H7 (cell line): Measurements from ENCODE around the gene PRPF6. TPM values are rescaled to one million over a fixed set of nuclear protein-coding genes. Genes with fewer than 3 reads are reported as not detected.

Experiments
- DNase-seq: peaks from one replicate; pipeline ENCODE4 v3.0.0; 2012
- H3K27me3 ChIP-seq: 2 replicates; pipeline ENCODE4 v1.6.0; 2011; ENCODE audit warnings: mild to moderate bottlenecking, low read length; ENCODE audit not compliant: control insufficient read depth, insufficient read depth
- H3K36me3 ChIP-seq: replicated peaks from 2 replicates; pipeline ENCODE4 v1.5.1; 2011; ENCODE audit warnings: low read length; ENCODE audit not compliant: control insufficient read depth, insufficient read depth
- H3K4me3 ChIP-seq: 2 replicates; pipeline ENCODE4 v1.5.1; 2011; ENCODE audit warnings: low read depth, mild to moderate bottlenecking, control low read depth, low read length, moderate library complexity; ENCODE audit not compliant: insufficient read depth
- total RNA-seq: library from RNA; depleted of rRNA; stranded (reverse); fragments of >200 nt; shearing (Covaris generic); gene quantifications from 2 replicates; pipeline ENCODE4 v1.2.3, GENCODE V29; 2014; rRNA removed

PRPF6 gene, protein sequence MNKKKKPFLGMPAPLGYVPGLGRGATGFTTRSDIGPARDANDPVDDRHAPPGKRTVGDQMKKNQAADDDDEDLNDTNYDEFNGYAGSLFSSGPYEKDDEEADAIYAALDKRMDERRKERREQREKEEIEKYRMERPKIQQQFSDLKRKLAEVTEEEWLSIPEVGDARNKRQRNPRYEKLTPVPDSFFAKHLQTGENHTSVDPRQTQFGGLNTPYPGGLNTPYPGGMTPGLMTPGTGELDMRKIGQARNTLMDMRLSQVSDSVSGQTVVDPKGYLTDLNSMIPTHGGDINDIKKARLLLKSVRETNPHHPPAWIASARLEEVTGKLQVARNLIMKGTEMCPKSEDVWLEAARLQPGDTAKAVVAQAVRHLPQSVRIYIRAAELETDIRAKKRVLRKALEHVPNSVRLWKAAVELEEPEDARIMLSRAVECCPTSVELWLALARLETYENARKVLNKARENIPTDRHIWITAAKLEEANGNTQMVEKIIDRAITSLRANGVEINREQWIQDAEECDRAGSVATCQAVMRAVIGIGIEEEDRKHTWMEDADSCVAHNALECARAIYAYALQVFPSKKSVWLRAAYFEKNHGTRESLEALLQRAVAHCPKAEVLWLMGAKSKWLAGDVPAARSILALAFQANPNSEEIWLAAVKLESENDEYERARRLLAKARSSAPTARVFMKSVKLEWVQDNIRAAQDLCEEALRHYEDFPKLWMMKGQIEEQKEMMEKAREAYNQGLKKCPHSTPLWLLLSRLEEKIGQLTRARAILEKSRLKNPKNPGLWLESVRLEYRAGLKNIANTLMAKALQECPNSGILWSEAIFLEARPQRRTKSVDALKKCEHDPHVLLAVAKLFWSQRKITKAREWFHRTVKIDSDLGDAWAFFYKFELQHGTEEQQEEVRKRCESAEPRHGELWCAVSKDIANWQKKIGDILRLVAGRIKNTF
- 70.8 and 75.3 TPM in 2 replicates for total RNA-seq

DNA sequence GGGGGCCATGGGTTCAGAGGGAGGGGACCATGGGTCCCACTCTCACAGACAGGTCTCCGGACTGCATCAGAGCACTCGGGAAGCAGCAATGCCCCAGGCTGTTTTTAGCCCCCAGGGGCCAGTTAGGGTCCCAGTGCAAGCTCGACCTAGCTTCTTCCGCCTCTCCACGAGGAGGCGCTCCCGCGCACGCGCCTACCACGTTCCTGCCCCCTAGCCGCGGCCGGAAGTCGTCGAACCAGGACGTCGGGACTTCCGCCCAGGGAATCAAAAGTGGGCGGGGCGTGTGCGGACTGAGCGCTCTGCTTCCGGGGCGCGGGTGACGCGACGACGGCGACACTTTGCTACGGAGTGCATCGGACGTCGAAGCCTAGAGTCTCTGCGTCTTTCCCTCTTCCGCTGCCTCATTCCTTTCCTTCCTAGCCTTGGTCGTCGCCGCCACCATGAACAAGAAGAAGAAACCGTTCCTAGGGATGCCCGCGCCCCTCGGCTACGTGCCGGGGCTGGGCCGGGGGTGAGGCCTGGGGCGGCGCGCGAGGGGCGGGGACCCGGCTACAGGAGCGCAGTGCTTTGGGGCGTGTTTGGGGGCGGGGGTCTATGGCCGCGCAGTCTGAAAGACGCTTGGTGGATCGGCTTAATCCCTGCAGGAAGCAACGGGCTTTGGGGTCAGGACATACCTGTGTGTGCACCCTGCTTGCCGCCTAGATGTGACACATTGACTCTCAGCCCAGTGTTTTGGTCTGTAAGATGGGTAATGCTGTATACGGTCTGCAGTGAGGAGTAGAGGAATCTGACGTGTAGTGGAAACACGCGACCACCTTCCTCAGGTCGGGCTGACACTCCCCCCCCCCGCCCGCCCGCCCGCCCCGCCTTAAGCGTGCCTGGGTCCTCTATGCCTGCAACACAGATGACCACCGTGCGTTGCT, at the start of gene PRPF6:
Gene PRPF6 (plus strand): TSS at position 327 of the 923 bp plus-strand sequence. CDS start 114 bp downstream, at position 441.
- H3K4me3 ChIP-seq, result peak within 1 kb of the TSS; percentile 80
- peaks cover 13% of the 10 kb centered on the region for H3K36me3 ChIP-seq
- DNase-seq, result peak; percentile 99
- H3K27me3 ChIP-seq, result peaks cover 8% of the 10 kb centered on the region; the same call in 1 of the 2 replicates

DNA sequence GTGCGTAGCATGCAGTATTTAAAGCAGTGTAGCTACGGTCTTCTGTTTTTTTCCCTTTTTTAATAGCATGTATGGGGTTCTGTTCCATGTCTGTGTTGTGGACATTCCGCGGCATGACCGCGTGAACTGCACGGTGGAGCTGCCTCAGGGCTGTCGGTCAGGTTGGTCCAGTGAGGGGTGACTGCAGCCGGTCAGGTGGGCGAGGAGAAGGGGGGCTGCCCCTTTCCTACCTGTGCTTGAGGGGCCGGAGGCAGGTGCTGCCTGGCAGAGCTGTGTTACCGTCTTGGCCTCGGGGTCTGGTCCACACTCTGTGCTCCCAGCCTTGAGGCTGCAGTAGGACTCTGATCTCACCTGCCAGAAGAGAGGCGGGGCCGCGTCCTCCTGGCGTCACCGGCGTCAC, 49.2 kb upstream of the PRPF6 start:
- no peak overlapping the region for H3K4me3 ChIP-seq
- peak; percentile 40 for DNase-seq
- H3K27me3 ChIP-seq, result no peaks in the 10 kb centered on the region
- H3K36me3 ChIP-seq, result peaks cover 11% of the 10 kb centered on the region

DNA sequence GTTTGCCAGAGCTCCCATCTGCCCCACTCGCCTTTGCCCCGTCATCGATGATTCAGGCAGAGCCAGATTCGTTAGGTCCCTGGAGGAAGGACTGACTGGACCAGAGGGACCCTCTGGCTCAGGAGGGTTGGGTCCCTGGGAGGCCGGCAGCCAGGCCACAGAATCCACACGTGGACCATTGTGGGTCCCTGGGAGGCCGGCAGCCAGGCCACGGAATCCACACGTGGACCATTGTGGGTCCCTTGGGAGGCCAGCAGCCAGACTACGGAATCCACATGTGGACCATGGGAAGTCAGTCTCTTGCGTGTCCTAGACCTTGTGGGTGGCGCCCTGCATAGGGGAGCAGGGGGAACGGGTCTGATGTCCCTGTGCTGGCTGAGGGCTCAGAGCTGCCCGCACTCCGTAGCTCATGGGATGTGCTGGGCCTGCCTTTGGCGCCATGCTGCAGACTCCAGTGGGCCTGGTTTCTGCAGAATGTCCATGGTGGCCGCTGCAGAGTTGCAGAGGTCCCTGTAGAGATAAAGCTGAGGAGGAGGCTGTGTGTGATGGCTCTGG, 48.2 kb upstream of the PRPF6 start:
- Histone ChIP-seq H3K4me3 (no peak overlapping the region), H3K36me3 (peaks cover 11% of the 10 kb centered on the region), H3K27me3 (no peaks in the 10 kb centered on the region)
- peak; percentile 39 for DNase-seq

DNA sequence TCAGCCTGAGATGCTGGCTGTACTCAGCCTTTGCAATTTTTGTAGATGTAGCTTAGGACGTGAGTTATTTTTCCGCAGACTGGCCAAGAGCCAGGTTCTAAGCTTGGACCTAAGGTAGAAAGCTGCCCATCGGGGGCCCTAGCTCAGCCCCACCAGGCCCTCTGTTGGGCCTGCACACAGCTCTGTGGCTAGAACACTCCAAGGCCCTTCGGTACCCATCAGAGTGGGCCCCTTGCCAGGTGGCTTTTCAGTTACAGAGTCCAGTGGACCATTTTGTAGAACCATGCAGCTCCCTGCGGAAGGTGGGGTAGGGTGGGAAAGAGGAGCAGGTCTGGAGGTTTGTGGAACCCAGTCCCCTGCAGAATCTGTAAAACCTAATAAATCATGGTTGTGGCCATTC, 47.3 kb upstream of the PRPF6 start:
- no peaks in the 10 kb centered on the region for H3K27me3 ChIP-seq
- no peak overlapping the region for H3K4me3 ChIP-seq
- H3K36me3 ChIP-seq, result peaks cover 8% of the 10 kb centered on the region
- DNase-seq, result no peak

DNA sequence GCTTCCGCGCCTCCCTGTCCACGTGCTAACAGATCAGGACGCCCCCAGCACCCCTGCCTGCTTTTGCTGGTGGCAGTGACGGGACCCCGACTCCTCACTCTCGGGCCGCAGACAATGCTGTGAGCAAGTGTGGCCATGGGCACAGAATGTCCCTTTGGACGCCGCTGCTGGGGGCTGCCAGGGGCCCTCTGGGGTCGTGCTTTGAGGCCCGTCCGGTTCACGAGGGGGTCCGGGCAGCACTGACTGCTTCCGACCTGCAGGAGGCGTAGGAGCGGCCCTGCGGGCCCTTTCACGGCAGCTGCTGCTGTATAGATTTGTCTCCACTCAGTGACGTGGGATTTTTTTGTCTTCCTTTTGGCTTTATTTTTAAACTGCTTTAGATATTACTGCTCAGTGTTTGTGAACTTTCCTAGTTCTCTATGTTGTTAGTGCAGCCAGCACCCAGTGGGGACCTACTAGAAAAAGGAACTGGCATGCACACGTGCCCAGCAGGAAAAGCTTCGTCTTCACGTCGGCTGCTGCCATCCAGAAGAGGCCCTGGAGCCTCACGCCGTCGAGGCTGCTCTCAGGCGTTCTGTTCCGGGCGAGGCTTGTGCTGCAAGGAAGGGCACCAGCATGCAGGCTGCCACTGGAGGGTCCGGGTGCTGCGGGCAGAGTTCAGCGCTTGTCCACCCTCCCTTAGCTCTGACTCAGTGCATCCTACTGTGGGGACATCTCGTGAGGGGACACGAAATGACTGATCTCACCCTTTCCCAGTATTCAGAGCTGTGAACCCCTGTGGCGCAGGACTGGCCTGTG, 46.5 kb upstream of the PRPF6 start:
- DNase-seq, result peak; percentile 92
- Histone ChIP-seq H3K36me3 (peaks cover 7% of the 10 kb centered on the region), H3K27me3 (no peaks in the 10 kb centered on the region), H3K4me3 (no peak overlapping the region)

DNA sequence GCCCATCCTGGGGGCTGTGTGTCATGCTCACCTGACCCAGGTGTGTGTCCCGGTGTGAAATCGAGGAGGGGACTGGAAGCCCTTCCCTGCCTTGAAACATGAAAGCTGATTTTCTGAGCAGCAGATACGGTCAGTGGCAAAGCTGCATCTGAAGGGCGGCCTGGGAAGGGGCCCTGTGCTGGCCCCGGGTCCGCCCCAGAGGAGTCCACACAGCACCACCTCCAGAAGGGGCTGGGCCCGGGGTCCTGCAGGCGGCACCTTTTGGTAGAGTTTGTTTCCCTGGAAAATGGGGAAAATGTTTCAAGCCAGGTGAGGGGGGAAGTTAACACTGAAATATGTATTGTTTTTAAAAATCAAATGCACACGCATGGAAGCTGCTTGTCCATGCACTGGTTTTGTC, 45.5 kb upstream of the PRPF6 start:
- no peak for DNase-seq

DNA sequence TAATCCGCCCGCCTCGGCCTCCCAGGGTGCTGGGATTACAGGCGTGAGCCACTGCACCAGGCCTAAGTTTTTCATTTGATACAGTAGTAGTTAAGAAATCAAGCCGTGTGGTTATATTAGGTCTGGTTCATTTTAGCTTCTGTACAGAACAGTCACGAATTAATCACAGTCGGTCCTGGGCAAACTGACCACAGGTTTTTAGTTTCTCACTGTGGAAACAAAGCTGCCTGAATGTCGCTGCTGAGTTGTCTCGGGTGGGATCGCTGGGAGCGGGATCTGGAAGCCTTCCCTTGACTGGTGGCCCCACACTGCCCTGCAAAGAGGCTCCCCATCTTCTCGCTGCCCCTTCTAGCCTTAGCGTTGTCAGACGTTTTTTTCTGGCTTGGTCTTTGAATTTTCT, 43.3 kb upstream of the PRPF6 start:
- Histone ChIP-seq H3K36me3 (no peaks in the 10 kb centered on the region), H3K4me3 (no peak overlapping the region), H3K27me3 (no peaks in the 10 kb centered on the region)
- no peak for DNase-seq

More for the DNA sequence above, 45.5 kb upstream of the PRPF6 start:
- Histone ChIP-seq H3K4me3 (no peak overlapping the region), H3K27me3 (no peaks in the 10 kb centered on the region), H3K36me3 (peaks cover 3% of the 10 kb centered on the region)

DNA sequence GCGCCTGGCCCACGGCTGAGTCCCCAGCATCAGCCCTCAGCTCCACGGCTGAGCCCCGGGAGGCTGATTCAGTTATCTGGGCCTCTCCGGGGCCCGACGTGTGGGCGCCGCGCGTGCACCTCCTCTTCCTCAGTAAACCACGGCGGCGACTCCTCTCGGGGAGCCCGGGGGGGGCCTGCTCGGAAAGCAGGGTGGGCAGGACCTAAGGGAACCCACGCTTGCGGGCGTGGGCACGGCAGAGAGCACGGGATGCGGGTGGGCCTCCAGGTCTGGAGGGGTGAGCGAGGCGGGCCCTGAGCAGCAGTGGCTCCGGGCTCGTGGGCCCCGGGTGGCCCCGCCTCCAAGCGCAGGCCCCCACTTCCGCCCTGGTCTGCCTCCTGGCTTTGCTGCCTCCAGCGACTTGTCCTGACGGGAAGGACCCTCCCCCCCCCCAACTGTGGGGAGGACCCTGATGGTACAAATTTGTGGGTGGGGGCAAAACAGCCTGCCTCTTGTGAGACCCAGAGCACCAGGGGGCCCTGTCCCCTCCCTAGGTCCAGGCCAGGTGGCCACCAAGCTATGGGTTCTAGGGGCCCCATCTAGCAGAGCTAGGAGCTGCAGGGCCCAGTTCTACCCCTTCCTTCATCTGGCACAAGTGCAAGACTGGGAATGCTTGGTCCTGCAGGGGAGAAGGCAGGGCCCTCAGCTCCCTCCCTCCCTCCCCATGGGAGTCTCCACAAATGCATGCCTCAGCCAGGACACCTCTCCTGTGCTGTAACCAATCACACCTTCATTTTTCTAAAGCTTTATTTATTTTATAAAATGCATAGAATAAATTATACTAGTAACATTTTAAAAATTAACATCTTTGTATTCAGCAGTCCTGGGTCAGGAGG, 41.6 kb upstream of the PRPF6 start:
- peaks cover 7% of the 10 kb centered on the region for H3K36me3 ChIP-seq
- peak; percentile 84 for DNase-seq

DNA sequence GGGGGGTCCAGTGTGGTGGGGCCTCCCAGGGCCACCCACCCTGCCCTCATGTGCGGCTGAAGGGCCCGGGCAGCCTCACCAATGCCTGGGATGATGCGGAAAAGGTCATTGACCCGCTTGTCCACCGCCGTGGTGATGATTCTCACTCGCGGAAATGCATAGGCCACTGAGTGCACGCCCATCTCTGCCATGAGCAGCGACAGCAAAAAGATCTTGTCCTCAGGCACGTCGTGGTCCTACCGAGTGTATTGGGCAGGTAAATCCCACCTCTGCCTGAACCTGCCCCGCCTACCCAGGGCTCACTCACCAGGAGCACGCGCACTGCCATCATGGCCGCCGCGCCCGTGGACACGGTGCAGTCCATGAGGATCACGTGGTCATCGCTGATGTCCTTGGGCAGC, 40.9 kb upstream of the PRPF6 start:
- peaks cover 8% of the 10 kb centered on the region for H3K36me3 ChIP-seq
- H3K27me3 ChIP-seq, result no peaks in the 10 kb centered on the region
- peak overlapping the region; percentile 55; the same call in 1 of the 2 replicates for H3K4me3 ChIP-seq
- no peak for DNase-seq

More for the DNA sequence above, 41.6 kb upstream of the PRPF6 start:
- Histone ChIP-seq H3K4me3 (peak overlapping the region; percentile 72), H3K27me3 (no peaks in the 10 kb centered on the region)

DNA sequence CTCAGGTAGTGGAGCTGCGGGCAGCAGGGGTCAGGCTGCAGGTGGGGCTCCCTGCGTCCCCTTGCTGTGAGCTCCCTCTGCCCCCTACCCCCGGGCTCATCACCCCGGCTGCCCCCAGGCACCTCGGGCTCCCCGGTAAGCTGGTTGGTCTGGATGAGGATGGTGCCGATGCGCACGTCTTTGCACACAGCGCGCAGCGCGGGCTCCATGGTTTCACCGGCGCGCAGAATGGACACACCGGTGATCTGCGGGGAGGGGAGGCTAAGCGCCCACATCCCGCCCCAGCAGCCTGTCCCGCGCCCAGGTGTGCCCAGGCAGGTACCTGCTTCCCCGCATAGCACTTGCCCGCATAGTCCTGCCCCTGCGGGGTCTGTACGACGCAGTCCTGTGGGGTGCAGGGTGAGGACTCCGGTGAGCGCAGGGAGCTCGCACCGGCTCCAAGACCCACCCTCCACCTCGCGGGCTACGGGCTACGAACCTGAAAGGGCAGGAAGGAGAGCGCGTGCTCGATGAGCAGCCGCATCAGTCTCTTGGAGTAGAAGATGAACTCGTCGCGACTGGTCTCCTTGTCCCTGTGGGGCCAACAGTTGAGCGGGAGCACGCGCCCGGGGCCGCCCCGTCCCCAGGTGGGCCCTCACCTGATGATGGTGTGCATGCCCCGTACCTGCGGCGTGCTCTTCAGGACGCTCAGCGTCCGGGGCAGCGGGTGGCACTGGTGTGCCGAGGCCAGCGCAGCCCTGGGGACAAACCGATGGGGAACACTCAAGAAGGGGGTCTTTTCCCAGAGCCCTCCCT, 40.3 kb upstream of the PRPF6 start:
- Histone ChIP-seq H3K36me3 (peaks cover 12% of the 10 kb centered on the region), H3K27me3 (no peaks in the 10 kb centered on the region), H3K4me3 (peak overlapping the region; percentile 55)
- no peak for DNase-seq

DNA sequence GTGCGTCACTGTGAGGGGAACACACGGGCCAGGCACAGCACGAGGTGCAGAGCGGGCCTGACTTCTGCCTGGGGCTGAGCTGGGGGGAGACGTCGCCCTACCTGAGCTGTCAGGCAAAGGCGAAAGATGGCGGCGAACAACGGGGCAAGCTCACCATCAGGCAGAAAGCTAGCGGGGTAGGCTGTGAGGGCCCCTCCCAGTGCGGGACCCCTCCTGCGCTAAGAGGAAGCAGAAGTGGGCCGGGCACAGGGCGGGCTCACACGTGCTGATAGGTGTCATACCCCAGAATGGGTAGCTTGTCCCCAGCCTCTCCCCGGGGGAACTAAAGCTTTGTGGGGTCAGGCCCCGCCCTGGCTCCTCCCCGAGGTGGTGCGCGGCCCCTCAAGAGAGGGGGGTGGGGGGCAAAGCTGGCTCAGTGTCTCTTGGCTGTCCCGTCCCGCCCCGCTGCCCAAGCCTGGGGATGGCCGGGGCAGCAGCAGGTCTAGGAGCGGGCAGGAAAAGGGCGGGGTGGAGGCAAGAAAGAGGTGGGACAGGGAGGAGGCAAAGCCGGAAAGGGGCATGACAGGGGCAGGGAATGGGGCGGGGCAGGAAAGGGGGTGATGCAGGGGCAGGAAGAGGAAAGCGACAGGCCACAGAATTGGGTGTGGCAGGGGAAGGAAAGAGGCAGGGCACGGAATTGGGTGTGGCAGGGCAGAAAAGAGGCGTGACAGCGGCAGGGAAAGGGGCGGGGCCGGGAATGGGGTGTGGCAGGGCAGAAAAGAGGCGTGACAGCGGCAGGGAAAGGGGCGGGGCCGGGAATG, 39.5 kb upstream of the PRPF6 start:
- peak; percentile 97 for DNase-seq

More for the DNA sequence above, 39.5 kb upstream of the PRPF6 start:
- Histone ChIP-seq H3K36me3 (peaks cover 12% of the 10 kb centered on the region), H3K4me3 (peak overlapping the region; percentile 55), H3K27me3 (no peaks in the 10 kb centered on the region)
